Panc1 (cell line): ENCODE results near the gene MBD3L3. TPM values are rescaled to one million over a fixed set of nuclear protein-coding genes. Genes with fewer than 3 reads are reported as not detected.

ENCODE experiments used
- ATAC-seq: fragments of 200-7000 bp; cut with Tn5 transposase; 2 replicates; pipeline ENCODE4 v1.9.1; 2020; ENCODE audit warnings: mild to moderate bottlenecking, moderate library complexity
- BruUV-seq: library from RNA; stranded (reverse); fragments of 400-500 nt; replicated peaks from 2 replicates; lab custom pipeline; 2021; lab: Mats Ljungman, UMichigan
- CTCF ChIA-PET: fragments of 300-600 bp; sonication (Branson Sonifier 250); formaldehyde crosslinking; loops from one replicate; lab custom pipeline; 2022; ENCODE audit warnings: antibody characterized with exemption; lab: Charles Lee
- POLR2A ChIA-PET: fragments of 300-600 bp; sonication (Branson Sonifier 250); formaldehyde crosslinking; loops from one replicate; lab custom pipeline; 2022; ENCODE audit warnings: antibody characterized with exemption; lab: Charles Lee
- DNase-seq: peaks from one replicate; pipeline ENCODE4 v3.0.0-alpha.2; 2010; ENCODE audit warnings: low read depth, low spot score
- H3K27ac ChIP-seq: 2 replicates; pipeline ENCODE4 v1.5.1; 2011; ENCODE audit warnings: mild to moderate bottlenecking, low read length, inconsistent platforms
- H3K27me3 ChIP-seq: fragments of 200-500 bp; sonication (Bioruptor generic); 2 replicates; pipeline ENCODE4 v1.6.0; 2014; ENCODE audit warnings: low read length, inconsistent platforms; ENCODE audit not compliant: control insufficient read depth, insufficient read depth
- H3K36me3 ChIP-seq: fragments of 200-500 bp; sonication (Bioruptor generic); 2 replicates; pipeline ENCODE4 v1.5.1; 2014; ENCODE audit warnings: inconsistent platforms, mild to moderate bottlenecking, low read length, moderate library complexity; ENCODE audit not compliant: control insufficient read depth, insufficient read depth
- H3K4me1 ChIP-seq: 2 replicates; pipeline ENCODE4 v1.5.1; 2011; ENCODE audit warnings: inconsistent platforms, mild to moderate bottlenecking, low read length, moderate library complexity; ENCODE audit not compliant: control insufficient read depth, insufficient read depth
- H3K4me3 ChIP-seq, 2 experiments: 2 replicates each; pipeline ENCODE4 v1.5.1; 2011 to 2012; ENCODE audit warnings: low read depth in 2 of 2, low read length in 2 of 2, mild to moderate bottlenecking in 2 of 2, inconsistent platforms in 1 of 2, moderate library complexity in 1 of 2
- H3K9me3 ChIP-seq: fragments of 200-500 bp; sonication (Bioruptor generic); 2 replicates; pipeline ENCODE4 v1.5.1; 2014; ENCODE audit warnings: low read depth, mild to moderate bottlenecking, inconsistent platforms, low read length, moderate library complexity; ENCODE audit not compliant: control insufficient read depth, insufficient read depth
- POLR2AphosphoS5 ChIP-seq: IDR thresholded peaks from 2 replicates; pipeline ENCODE4 v1.6.1; 2012; ENCODE audit warnings: mild to moderate bottlenecking, low read depth, low read length, moderate library complexity
- REST ChIP-seq, 2 experiments: IDR thresholded peaks; 2 replicates each; pipeline ENCODE4 v1.6.1; 2011 to 2012; ENCODE audit warnings: low read depth in 2 of 2, control low read depth in 1 of 2, low read length in 1 of 2, mild to moderate bottlenecking in 1 of 2, moderate library complexity in 1 of 2; ENCODE audit not compliant: insufficient read depth in 1 of 2
- SIN3A ChIP-seq: IDR thresholded peaks from 2 replicates; pipeline ENCODE4 v1.6.1; 2012; ENCODE audit warnings: low read depth, mild to moderate bottlenecking, low read length, moderate library complexity, borderline replicate concordance; ENCODE audit not compliant: insufficient read depth
- TCF7L2 ChIP-seq: IDR thresholded peaks from 2 replicates; pipeline ENCODE4 v1.6.1; 2011; ENCODE audit warnings: mild to moderate bottlenecking, low read depth, low read length, inconsistent platforms
- in situ Hi-C: cut with HindIII; loops from 2 replicates; pipeline ENCODE4 v1.10.0; 2016; ENCODE audit warnings: low sequenced_read_pairs, low pct_unique_long_range_greater_than_20kb
- intact Hi-C: fragments of 100-400 bp; cut with micrococcal nuclease; formaldehyde crosslinking; loops from one replicate; pipeline ENCODE4 v1.10.0; 2022; ENCODE audit not compliant: unreplicated experiment
- total RNA-seq: library from RNA; stranded (reverse); gene quantifications from one replicate; pipeline ENCODE4 v1.2.1, GENCODE V29; 2021; ENCODE audit not compliant: unreplicated experiment
- TF ChIP-seq, protein P1 (sequence below): fragments of 450-650 bp; IDR thresholded peaks from 2 replicates; pipeline ENCODE4 v1.5.1; 2017; ENCODE audit warnings: mild to moderate bottlenecking

MBD3L3 gene
- total RNA-seq, 1 experiment from 2014 or later = not detected

DNA sequence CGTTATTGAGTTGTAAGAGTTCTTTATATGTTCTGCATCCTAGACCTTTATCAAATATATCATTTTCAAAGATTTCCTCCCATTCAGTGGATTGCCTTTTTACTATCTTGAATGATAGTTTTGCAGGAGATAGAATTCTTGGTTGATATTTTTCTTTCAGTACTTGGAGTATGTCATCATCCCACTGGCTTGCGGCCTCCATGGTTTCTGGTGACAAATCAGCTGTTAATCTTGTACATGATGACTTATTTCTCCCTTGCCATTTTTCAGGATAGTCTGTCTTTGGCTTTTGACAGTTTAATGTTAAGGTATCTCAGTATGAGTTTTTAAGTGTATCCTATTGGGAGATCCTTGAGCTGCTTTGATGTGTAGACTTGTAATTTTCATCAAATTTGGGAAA lies 19.5 kb upstream of the MBD3L3 start:
- H3K27ac ChIP-seq = no peak overlapping the region
- intact Hi-C loops = no loop called here
- no peak for DNase-seq
- H3K4me1 ChIP-seq = no peaks in the 10 kb centered on the region
- POLR2A ChIA-PET = no interaction called here
- peaks cover 17% of the 10 kb centered on the region for H3K36me3 ChIP-seq
- ATAC-seq = no peak
- in situ Hi-C loops = no loop called here
- TF ChIP-seq TCF7L2 (no peak), SIN3A (no peak), REST (IDR thresholded peaks at IDR 0.05; ENCODE audit: insufficient read depth in 1 of 2, low read depth in 2 of 2, low read length in 1 of 2) (no peak), POLR2AphosphoS5 (no peak)
- TF ChIP-seq, protein P1, sequence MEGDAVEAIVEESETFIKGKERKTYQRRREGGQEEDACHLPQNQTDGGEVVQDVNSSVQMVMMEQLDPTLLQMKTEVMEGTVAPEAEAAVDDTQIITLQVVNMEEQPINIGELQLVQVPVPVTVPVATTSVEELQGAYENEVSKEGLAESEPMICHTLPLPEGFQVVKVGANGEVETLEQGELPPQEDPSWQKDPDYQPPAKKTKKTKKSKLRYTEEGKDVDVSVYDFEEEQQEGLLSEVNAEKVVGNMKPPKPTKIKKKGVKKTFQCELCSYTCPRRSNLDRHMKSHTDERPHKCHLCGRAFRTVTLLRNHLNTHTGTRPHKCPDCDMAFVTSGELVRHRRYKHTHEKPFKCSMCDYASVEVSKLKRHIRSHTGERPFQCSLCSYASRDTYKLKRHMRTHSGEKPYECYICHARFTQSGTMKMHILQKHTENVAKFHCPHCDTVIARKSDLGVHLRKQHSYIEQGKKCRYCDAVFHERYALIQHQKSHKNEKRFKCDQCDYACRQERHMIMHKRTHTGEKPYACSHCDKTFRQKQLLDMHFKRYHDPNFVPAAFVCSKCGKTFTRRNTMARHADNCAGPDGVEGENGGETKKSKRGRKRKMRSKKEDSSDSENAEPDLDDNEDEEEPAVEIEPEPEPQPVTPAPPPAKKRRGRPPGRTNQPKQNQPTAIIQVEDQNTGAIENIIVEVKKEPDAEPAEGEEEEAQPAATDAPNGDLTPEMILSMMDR = no peak
- CTCF ChIA-PET = no interaction called here
- no TSS peak for BruUV-seq
- peaks cover 53% of the 10 kb centered on the region for H3K9me3 ChIP-seq
- no peak overlapping the region for H3K4me3 ChIP-seq
- no peaks in the 10 kb centered on the region for H3K27me3 ChIP-seq

GRCh38 chr19:7076151-7076550 lies 17.7 kb upstream of the MBD3L3 start:
- BruUV-seq = no TSS peak
- ATAC-seq (no peak), DNase-seq (no peak)
- Histone ChIP-seq H3K4me3 (no peak overlapping the region), H3K4me1 (no peaks in the 10 kb centered on the region), H3K27ac (no peak overlapping the region), H3K36me3 (peaks cover 6% of the 10 kb centered on the region), H3K9me3 (peaks cover 37% of the 10 kb centered on the region), H3K27me3 (no peaks in the 10 kb centered on the region)
- intact Hi-C loops (no loop called here), in situ Hi-C loops (no loop called here)
- POLR2A ChIA-PET = interaction anchor here (0.7 kb wide), 1 partner anchor 25 kb away, joined by 7 read pairs; no protein-coding TSS in a partner anchor
- CTCF ChIA-PET = no interaction called here
- TF ChIP-seq TCF7L2 = no peak

GRCh38 chr19:7074705-7075282 lies 16.3 kb upstream of the MBD3L3 start:
- Histone ChIP-seq H3K9me3 (peaks cover 26% of the 10 kb centered on the region; the same call in 1 of the 2 replicates), H3K36me3 (peaks cover 6% of the 10 kb centered on the region), H3K27ac (no peak overlapping the region), H3K27me3 (no peaks in the 10 kb centered on the region), H3K4me3 (no peak overlapping the region), H3K4me1 (no peaks in the 10 kb centered on the region)
- DNase-seq (no peak), ATAC-seq (no peak)
- ChIA-PET CTCF (no interaction called here), POLR2A (no interaction called here)
- in situ Hi-C loops = no loop called here
- TF ChIP-seq POLR2AphosphoS5 = no peak
- TF ChIP-seq, protein P1 = no peak
- no peak for TF ChIP-seq REST (IDR thresholded peaks at IDR 0.05; ENCODE audit: insufficient read depth in 1 of 2, low read depth in 2 of 2, low read length in 1 of 2)
- no peak for TF ChIP-seq TCF7L2
- no peak for TF ChIP-seq SIN3A
- BruUV-seq = no TSS peak
- intact Hi-C loops = no loop called here
